Body of pancreas (tissue), 4 donors: Measurements from ENCODE around the gene RDX. TPM values are rescaled to one million over a fixed set of nuclear protein-coding genes. Genes with fewer than 3 reads are reported as not detected.
"Not testable (repeated sequence)": the region's sequence is repeated elsewhere in the genome, so short reads cannot be mapped to it uniquely, and the experiment has no call there.

Experiments
- ATAC-seq: fragments of 150-250 bp; one replicate; pipeline ENCODE4 v1.9.1; 2016
- DNase-seq, 4 donors: peaks; one replicate each; pipeline ENCODE4 v3.0.0-alpha.2; 2019
- H3K27ac ChIP-seq, 4 donors: fragments of 200-600 bp; sonication (generic); 1 replicate in 3 of 4; 2 replicates in 1 of 4; pipeline versions ENCODE4 v1.5.1 to v1.6.1; 2016 to 2019; ENCODE audit warnings: mild to moderate bottlenecking in 1 of 4, mixed read lengths in 1 of 4, moderate library complexity in 1 of 4
- H3K27me3 ChIP-seq, 2 donors: fragments of 200-600 bp; sonication (generic); one replicate each; pipeline ENCODE4 v1.6.0; 2016; ENCODE audit warnings: mild to moderate bottlenecking in 1 of 2
- H3K36me3 ChIP-seq, 2 donors: fragments of 200-600 bp; sonication (generic); replicated peaks in 1 of 2; 2 replicates each; pipeline ENCODE4 v1.5.1; 2016; ENCODE audit warnings: low read depth in 2 of 2; ENCODE audit not compliant: insufficient read depth in 1 of 2
- H3K4me1 ChIP-seq: fragments of 200-600 bp; sonication (generic); one replicate; pipeline ENCODE4 v1.6.0; 2016
- H3K4me3 ChIP-seq, 2 donors: fragments of 200-600 bp; sonication (generic); 1 replicate in 1 of 2; 2 replicates in 1 of 2; pipeline ENCODE4 v1.5.1; 2016 to 2019
- H3K9me3 ChIP-seq, 3 donors: fragments of 200-600 bp; sonication (generic); 1 replicate in 2 of 3; 2 replicates in 1 of 3; pipeline ENCODE4 v1.5.1; 2016
- POLR2A ChIP-seq, 3 donors: fragments of 450-650 bp; IDR thresholded peaks; one replicate each; pipeline ENCODE4 v1.6.1; 2016; ENCODE audit warnings: antibody characterized with exemption in 3 of 3, mild to moderate bottlenecking in 2 of 3
- WGBS, 2 donors: methylation state at CpG; one replicate each; pipeline ENCODE4 v1.1.5; 2017; 5-methylcytosine and 5-hydroxymethylcytosine counted together
- intact Hi-C: fragments of 100-400 bp; cut with DNase I; formaldehyde crosslinking; loops from one replicate; pipeline ENCODE4 v1.15.1; 2023
- total RNA-seq, 2 donors: library from RNA; depleted of rRNA; stranded (reverse); fragments of >200 nt; gene quantifications; one replicate each; pipeline ENCODE4 v1.1.0, GENCODE V29; 2016
- TF ChIP-seq, protein P1 (sequence below), 7 experiments: fragments of 450-650 bp in 4 of 7; fragments of 200-600 bp in 3 of 7; sonication (generic) in 3 of 7; IDR thresholded peaks; one replicate each; pipeline ENCODE4 v1.5.1; 2016 to 2019; ENCODE audit warnings: antibody characterized with exemption in 7 of 7

The RDX gene
- total RNA-seq, 2 donors from 2014 or later, result 43.8 TPM

DNA sequence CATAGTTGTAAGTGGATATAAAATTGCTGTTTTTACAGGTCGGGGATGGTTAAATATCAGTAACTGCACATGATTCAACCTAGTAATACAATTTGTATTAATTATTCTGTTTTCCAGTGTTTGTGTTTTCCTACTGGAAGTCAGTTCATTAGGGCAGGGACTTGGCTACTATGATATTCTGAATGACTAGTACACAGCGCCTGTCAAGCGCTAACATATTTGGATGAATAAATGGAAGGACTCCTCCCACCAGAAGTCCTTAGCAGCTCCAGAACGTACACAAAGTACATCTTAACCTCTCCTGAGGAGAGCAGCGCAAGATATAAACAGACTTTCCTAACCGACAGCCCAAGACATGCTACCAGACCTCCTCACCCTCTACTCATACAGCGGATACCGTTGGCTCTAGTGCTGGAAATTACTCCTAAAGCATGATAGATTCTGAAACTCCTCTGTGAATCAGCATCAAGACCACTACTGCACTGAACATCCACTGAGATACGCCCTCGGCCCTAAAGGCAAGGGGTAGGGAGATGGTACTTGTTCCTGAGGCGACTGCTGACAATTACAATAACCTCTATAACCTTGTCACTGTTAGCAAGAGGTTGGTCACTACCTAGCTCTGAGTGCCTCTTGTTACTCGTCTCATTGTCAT lies 79.1 kb downstream of the RDX start:
- H3K4me1 ChIP-seq, result peaks cover 7% of the 10 kb centered on the region
- 85 to 89% methylated on average over 12 of the region's 12 CpGs for WGBS, 2 donors
- no peaks in the 10 kb centered on the region for H3K27me3 ChIP-seq
- H3K27ac ChIP-seq, result no peak overlapping the region
- no peaks in the 10 kb centered on the region for H3K36me3 ChIP-seq
- no peak for DNase-seq
- no peak for ATAC-seq
- intact Hi-C loops, result no loop called here
- TF ChIP-seq POLR2A (IDR thresholded peaks at IDR 0.05), result no peak
- TF ChIP-seq, protein P1, sequence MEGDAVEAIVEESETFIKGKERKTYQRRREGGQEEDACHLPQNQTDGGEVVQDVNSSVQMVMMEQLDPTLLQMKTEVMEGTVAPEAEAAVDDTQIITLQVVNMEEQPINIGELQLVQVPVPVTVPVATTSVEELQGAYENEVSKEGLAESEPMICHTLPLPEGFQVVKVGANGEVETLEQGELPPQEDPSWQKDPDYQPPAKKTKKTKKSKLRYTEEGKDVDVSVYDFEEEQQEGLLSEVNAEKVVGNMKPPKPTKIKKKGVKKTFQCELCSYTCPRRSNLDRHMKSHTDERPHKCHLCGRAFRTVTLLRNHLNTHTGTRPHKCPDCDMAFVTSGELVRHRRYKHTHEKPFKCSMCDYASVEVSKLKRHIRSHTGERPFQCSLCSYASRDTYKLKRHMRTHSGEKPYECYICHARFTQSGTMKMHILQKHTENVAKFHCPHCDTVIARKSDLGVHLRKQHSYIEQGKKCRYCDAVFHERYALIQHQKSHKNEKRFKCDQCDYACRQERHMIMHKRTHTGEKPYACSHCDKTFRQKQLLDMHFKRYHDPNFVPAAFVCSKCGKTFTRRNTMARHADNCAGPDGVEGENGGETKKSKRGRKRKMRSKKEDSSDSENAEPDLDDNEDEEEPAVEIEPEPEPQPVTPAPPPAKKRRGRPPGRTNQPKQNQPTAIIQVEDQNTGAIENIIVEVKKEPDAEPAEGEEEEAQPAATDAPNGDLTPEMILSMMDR (IDR thresholded peaks at IDR 0.05), result no peak
- no peak overlapping the region for H3K4me3 ChIP-seq
- no peaks in the 10 kb centered on the region for H3K9me3 ChIP-seq

DNA sequence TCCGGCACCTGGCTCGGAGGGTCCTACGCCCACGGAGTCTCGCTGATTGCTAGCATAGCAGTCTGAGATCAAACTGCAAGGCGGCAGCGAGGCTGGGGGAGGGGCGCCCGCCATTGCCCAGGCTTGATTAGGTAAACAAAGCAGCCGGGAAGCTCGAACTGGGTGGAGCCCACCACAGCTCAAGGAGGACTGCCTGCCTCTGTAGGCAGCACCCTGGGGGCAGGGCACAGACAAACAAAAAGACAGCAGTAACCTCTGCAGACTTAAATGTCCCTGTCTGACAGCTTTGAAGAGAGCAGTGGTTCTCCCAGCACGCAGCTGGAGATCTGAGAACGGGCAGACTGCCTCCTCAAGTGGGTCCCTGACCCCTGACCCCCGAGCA lies 87.1 kb downstream of the RDX start:
- H3K9me3 ChIP-seq, H3K27me3 ChIP-seq, H3K4me1 ChIP-seq, H3K4me3 ChIP-seq, ATAC-seq, intact Hi-C loops, DNase-seq, H3K36me3 ChIP-seq, H3K27ac ChIP-seq: not testable (repeated sequence)
- WGBS, 2 donors, result 10% methylated on average over 4 of the region's 14 CpGs; no CpG with 5 or more reads in 1 of the 2 donors

DNA sequence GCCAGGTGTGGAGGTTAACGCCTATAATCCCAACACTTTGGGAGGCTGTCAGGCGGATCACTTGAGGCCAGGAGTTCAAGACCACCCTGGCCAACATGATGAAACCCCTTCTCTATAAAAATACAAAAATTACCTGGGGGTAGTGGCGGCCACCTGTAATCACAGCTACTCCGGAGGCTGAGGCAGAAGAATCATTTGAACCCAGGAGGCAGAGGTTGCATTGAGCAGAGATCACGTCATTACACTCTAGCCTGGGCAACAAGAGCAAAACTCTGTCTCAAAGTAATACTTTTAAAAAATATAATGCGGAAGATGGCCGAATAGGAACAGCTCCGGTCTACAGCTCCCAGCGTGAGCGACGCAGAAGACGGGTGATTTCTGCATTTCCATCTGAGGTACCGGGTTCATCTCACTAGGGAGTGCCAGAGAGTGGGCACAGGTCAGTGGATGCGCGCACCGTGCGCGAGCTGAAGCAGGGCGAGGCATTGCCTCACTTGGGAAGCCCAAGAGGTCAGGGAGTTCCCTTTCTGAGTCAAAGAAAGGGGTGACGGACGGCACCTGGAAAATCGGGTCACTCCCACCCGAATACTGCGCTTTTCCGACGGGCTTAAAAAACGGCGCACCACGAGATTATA lies 87.6 kb downstream of the RDX start:
- 63 to 64% methylated on average over 13 to 19 of the region's 29 CpGs for WGBS, 2 donors
- H3K4me3 ChIP-seq, H3K27me3 ChIP-seq, intact Hi-C loops, H3K36me3 ChIP-seq, H3K4me1 ChIP-seq, H3K27ac ChIP-seq, H3K9me3 ChIP-seq, ATAC-seq: not testable (repeated sequence)
- DNase-seq, result peak in 2 of 4 donors; percentile 15 to 52
- TF ChIP-seq, protein P1 (IDR thresholded peaks at IDR 0.05), result peak in 1 of 7 experiments; percentile 30

DNA sequence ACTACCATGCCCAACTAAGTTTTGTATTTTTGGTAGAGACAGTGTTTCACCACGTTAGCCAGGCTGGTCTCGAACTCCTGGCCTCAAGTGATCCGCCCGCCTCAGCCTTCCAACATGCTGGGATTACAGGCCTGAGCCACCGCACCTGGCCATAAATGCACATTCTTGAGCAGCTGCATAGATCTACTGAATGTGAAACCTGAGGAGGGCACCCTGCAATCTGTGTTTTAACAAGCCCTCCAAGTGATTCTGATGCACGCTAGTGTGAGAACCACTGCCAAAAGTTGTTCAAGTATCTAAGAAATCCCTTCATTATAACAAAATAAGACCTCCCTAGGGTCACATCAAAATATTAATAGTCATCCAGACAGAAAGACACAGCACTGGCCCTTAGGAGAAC lies 89.3 kb downstream of the RDX start:
- ATAC-seq (no peak), DNase-seq (no peak)
- Histone ChIP-seq H3K9me3 (no peaks in the 10 kb centered on the region), H3K36me3 (no peaks in the 10 kb centered on the region), H3K4me1 (peaks cover 4% of the 10 kb centered on the region), H3K27me3 (no peaks in the 10 kb centered on the region), H3K27ac (no peak overlapping the region), H3K4me3 (no peak overlapping the region)
- TF ChIP-seq POLR2A (IDR thresholded peaks at IDR 0.05), result no peak
- TF ChIP-seq, protein P1 (IDR thresholded peaks at IDR 0.05), result no peak
- 96 to 98% methylated on average over 6 of the region's 6 CpGs for WGBS, 2 donors
- intact Hi-C loops, result no loop called here

DNA sequence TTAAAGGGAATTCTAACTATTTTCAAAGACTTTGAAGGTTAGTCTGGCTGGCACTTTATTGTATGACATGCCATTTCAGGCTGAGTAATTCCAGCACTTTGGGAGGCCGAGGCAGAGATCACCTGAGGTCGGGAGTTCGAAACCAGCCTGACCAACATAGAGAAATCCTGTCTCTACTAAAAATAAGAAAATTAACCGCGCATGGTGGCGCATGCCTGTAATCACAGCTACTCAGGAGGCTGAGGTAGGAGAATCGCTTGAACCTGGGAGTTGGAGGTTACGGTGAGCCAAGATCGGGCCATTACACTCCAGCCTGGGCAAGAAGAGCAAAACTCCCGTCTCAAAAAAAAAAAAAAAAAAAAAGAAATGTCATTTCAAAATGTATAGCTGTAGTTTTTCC lies 95.6 kb downstream of the RDX start:
- 71 to 72% methylated on average over 10 of the region's 10 CpGs for WGBS, 2 donors
- H3K4me3 ChIP-seq, result no peak overlapping the region
- intact Hi-C loops, result no loop called here
- no peak overlapping the region for H3K27ac ChIP-seq
- ATAC-seq (no peak), DNase-seq (no peak)
- no peaks in the 10 kb centered on the region for H3K9me3 ChIP-seq
- no peaks in the 10 kb centered on the region for H3K4me1 ChIP-seq
- H3K36me3 ChIP-seq, result no peaks in the 10 kb centered on the region
- no peaks in the 10 kb centered on the region for H3K27me3 ChIP-seq
- TF ChIP-seq, protein P1 (IDR thresholded peaks at IDR 0.05), result no peak
- no peak for TF ChIP-seq POLR2A (IDR thresholded peaks at IDR 0.05)
